ENCODE measurements around the gene TAF6. TPM values are rescaled to one million over a fixed set of nuclear protein-coding genes. Genes with fewer than 3 reads are reported as not detected.

The TAF6 gene
- total and polyA plus RNA-seq, 4 donors: 25.3 to 73.2 (median 44.3) TPM

- H3K9me3 ChIP-seq (ENCODE audit: control insufficient read depth, insufficient read depth, low read length): no peaks in the 10 kb centered on the region
- 23% methylated on average over 2 of the region's 7 CpGs for WGBS (ENCODE audit: insufficient coverage)
These were observed 29.5 kb downstream of the TAF6 start for GRCh38 chr7:100089458-100090196.

DNA sequence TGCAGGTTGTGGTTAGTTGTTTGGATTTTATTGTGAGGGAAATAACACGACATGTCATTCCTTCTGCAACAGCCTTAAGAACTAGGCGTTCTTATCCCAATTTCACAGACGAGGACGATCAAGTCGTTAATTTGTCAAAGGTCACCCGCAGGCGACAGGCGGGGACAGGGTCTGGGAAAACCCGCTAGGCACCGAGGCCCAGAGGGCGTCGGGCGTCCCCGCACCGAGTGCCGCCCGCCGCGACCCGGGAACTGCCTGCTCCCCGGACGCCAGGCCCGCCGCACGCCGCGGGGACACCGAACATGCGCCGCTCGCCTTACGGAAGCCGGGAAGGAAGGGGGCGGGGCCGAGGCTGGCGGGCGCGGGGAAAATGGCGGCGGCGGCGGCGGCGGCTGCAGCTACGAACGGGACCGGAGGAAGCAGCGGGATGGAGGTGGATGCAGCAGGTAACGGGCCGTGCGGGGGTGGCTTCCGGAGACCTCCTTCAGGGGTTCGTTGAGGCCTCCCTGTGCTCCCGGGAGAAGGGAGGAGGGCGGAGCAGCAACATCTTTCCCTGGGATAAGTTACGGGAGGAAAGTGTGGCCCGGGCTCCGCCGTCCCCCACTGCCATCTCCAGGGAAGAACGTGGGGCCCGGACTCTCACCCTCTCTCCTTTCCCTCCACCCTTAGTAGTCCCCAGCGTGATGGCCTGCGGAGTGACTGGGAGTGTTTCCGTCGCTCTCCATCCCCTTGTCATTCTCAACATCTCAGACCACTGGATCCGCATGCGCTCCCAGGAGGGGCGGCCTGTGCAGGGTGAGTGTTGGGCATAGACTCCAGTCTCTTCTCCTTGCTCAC is 30.3 kb downstream of the TAF6 start, which contains the start of gene COPS6:
TSS of gene COPS6 (plus strand) at position 349 of the 837 bp plus-strand sequence. CDS start at position 371, 22 bp downstream.
- under 1% methylated on average over 58 of the region's 68 CpGs for WGBS (ENCODE audit: insufficient coverage)
- DNase-seq (ENCODE audit: low read depth in 4 of 6, low spot score in 6 of 6): peak in 5 of 6 donors; percentile 72 to 95 (median 84)
- Histone ChIP-seq H3K4me1 (ENCODE audit: control insufficient read depth, insufficient read depth, low read length) (peaks cover 17% of the 10 kb centered on the region), H3K4me3 (ENCODE audit: low read depth, low read length) (peak within 1 kb of the TSS; percentile 92), H3K27ac (ENCODE audit: low read depth, low read length) (peak within 1 kb of the TSS; percentile 85), H3K36me3 (ENCODE audit: control insufficient read depth, insufficient read depth, low read length) (peaks cover 28% of the 10 kb centered on the region), H3K9me3 (ENCODE audit: control insufficient read depth, insufficient read depth, low read length) (no peaks in the 10 kb centered on the region), H3K27me3 (ENCODE audit: control insufficient read depth, insufficient read depth, low read length) (no peaks in the 10 kb centered on the region)

More at GRCh38 chr7:100089458-100090196, 29.5 kb downstream of the TAF6 start:
- no peak overlapping the region for H3K27ac ChIP-seq (ENCODE audit: low read depth, low read length)
- no peak for DNase-seq (ENCODE audit: low read depth in 4 of 6, low spot score in 6 of 6)
- H3K36me3 ChIP-seq (ENCODE audit: control insufficient read depth, insufficient read depth, low read length): peaks cover 33% of the 10 kb centered on the region
- no peaks in the 10 kb centered on the region for H3K27me3 ChIP-seq (ENCODE audit: control insufficient read depth, insufficient read depth, low read length)
- peak overlapping the region; percentile 92 for H3K4me3 ChIP-seq (ENCODE audit: low read depth, low read length)
- peaks cover 20% of the 10 kb centered on the region for H3K4me1 ChIP-seq (ENCODE audit: control insufficient read depth, insufficient read depth, low read length)

GRCh38 chr7:100088095-100088620 is 31.0 kb downstream of the TAF6 start:
- DNase-seq (ENCODE audit: low read depth in 4 of 6, low spot score in 6 of 6): no peak
- H3K27ac ChIP-seq (ENCODE audit: low read depth, low read length): peak overlapping the region; percentile 85
- H3K36me3 ChIP-seq (ENCODE audit: control insufficient read depth, insufficient read depth, low read length): peaks cover 22% of the 10 kb centered on the region
- H3K4me3 ChIP-seq (ENCODE audit: low read depth, low read length): peak overlapping the region; percentile 92
- H3K27me3 ChIP-seq (ENCODE audit: control insufficient read depth, insufficient read depth, low read length): no peaks in the 10 kb centered on the region
- no peaks in the 10 kb centered on the region for H3K9me3 ChIP-seq (ENCODE audit: control insufficient read depth, insufficient read depth, low read length)
- peaks cover 12% of the 10 kb centered on the region for H3K4me1 ChIP-seq (ENCODE audit: control insufficient read depth, insufficient read depth, low read length)
- WGBS (ENCODE audit: insufficient coverage): 89% methylated on average over 5 of the region's 11 CpGs

- Histone ChIP-seq H3K4me3 (ENCODE audit: low read depth, low read length) (no peak overlapping the region), H3K27me3 (ENCODE audit: control insufficient read depth, insufficient read depth, low read length) (no peaks in the 10 kb centered on the region), H3K4me1 (ENCODE audit: control insufficient read depth, insufficient read depth, low read length) (peaks cover 17% of the 10 kb centered on the region), H3K36me3 (ENCODE audit: control insufficient read depth, insufficient read depth, low read length) (peaks cover 14% of the 10 kb centered on the region), H3K9me3 (ENCODE audit: control insufficient read depth, insufficient read depth, low read length) (no peaks in the 10 kb centered on the region), H3K27ac (ENCODE audit: low read depth, low read length) (no peak overlapping the region)
- DNase-seq (ENCODE audit: low read depth in 4 of 6, low spot score in 6 of 6): no peak
- 92% methylated on average over 8 of the region's 10 CpGs for WGBS (ENCODE audit: insufficient coverage)
These were observed 32.0 kb downstream of the TAF6 start for GRCh38 chr7:100087055-100087750.

DNA sequence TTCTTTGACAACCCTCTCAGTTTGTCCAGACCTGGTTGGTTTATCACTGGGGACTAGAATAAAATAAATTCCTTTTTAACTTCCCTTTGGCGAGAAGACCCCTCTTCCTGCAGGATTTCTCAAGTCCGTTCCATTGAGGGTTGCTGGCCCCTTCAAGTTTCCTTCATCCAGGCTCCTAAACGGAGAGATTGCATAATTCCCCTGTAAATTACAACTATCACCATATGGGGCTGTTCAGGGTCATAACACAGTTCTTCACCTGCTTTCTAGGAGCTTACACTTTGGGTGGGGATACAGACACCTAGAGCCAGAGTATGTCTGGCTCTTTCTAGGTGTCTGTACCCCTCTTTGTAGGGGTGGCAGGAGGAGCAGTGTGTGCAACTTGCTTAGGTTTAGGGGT is 33.6 kb downstream of the TAF6 start:
- H3K27me3 ChIP-seq (ENCODE audit: control insufficient read depth, insufficient read depth, low read length): no peaks in the 10 kb centered on the region
- no peak overlapping the region for H3K4me3 ChIP-seq (ENCODE audit: low read depth, low read length)
- no peaks in the 10 kb centered on the region for H3K36me3 ChIP-seq (ENCODE audit: control insufficient read depth, insufficient read depth, low read length)
- DNase-seq (ENCODE audit: low read depth in 4 of 6, low spot score in 6 of 6): no peak
- H3K27ac ChIP-seq (ENCODE audit: low read depth, low read length): no peak overlapping the region
- H3K9me3 ChIP-seq (ENCODE audit: control insufficient read depth, insufficient read depth, low read length): no peaks in the 10 kb centered on the region
- H3K4me1 ChIP-seq (ENCODE audit: control insufficient read depth, insufficient read depth, low read length): peaks cover 23% of the 10 kb centered on the region
- 72% methylated on average over 2 of the region's 3 CpGs for WGBS (ENCODE audit: insufficient coverage)

DNA sequence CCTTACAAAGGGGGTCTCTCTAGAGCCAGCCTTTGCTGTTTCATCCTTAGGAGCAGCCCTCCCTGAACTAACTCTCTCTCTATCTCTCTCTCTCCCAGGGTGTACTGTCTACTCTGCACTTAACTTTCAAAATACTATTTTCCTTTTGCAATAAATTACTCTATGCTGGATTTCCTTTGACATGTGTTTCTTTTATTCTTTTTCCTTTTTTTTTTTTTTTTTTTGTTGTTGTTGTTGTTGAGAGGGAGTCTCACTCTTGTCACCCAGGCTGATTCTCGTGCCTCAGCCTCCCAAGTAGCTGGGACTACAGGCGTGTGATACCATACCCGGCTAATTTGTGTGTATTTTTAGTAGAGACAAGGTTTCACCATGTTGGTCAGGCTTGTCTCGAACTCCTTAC is 36.2 kb downstream of the TAF6 start:
- Histone ChIP-seq H3K36me3 (ENCODE audit: control insufficient read depth, insufficient read depth, low read length) (peaks cover 16% of the 10 kb centered on the region), H3K27ac (ENCODE audit: low read depth, low read length) (peak overlapping the region; percentile 81), H3K9me3 (ENCODE audit: control insufficient read depth, insufficient read depth, low read length) (no peaks in the 10 kb centered on the region), H3K27me3 (ENCODE audit: control insufficient read depth, insufficient read depth, low read length) (no peaks in the 10 kb centered on the region), H3K4me1 (ENCODE audit: control insufficient read depth, insufficient read depth, low read length) (peaks cover 26% of the 10 kb centered on the region), H3K4me3 (ENCODE audit: low read depth, low read length) (peak overlapping the region; percentile 79)
- WGBS (ENCODE audit: insufficient coverage): 46% methylated on average over 3 of the region's 4 CpGs
- DNase-seq (ENCODE audit: low read depth in 4 of 6, low spot score in 6 of 6): no peak

- Histone ChIP-seq H3K36me3 (ENCODE audit: control insufficient read depth, insufficient read depth, low read length) (peaks cover 29% of the 10 kb centered on the region), H3K4me1 (ENCODE audit: control insufficient read depth, insufficient read depth, low read length) (peaks cover 25% of the 10 kb centered on the region), H3K27me3 (ENCODE audit: control insufficient read depth, insufficient read depth, low read length) (no peaks in the 10 kb centered on the region), H3K27ac (ENCODE audit: low read depth, low read length) (peak within 1 kb of the TSS; percentile 81), H3K9me3 (ENCODE audit: control insufficient read depth, insufficient read depth, low read length) (no peaks in the 10 kb centered on the region), H3K4me3 (ENCODE audit: low read depth, low read length) (peak within 1 kb of the TSS; percentile 79)
- 0% methylated on average over 55 of the region's 55 CpGs for whole genome bisulfite sequencing (ENCODE audit: insufficient coverage)
- DNase-seq (ENCODE audit: low read depth in 4 of 6, low spot score in 6 of 6): peak; percentile 95 to 100 (median 98)
These were observed 37.5 kb downstream of the TAF6 start, which contains the start of gene ZNF3 for GRCh38 chr7:100081535-100082102. TSS of gene ZNF3 (minus strand) at chr7:100081723. CDS start at chr7:100077357, 4,366 bp downstream.

DNA sequence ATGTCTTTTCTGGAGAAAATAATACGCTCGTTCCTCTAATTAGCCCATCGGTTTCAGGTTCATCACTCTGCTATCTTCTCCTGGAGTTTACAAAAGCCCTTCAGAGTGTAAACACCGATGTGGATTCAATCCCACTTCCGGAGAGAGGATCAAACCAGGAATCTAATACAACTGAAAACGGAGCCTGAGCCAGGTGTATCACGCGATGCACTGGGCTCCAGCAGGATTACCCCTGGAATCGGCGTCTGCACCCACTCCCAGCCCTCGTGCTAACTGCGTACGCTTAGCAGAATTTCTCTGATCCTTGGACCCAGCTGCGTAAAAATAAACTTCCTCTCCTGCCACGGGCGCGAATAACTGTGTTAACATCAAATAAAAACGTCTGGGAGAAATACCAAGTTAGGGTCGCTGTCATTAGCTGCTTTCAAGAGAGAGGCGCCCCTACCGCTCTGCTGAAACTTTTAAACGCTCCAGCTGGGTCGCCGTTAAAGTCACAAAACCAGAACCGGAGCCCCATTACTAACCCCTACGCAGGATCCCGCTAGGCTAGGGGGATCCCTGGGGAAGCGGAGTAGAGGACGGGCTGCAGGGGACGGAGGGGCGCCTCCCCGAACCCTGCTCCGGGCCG is 38.1 kb downstream of the TAF6 start:
- Histone ChIP-seq H3K9me3 (ENCODE audit: control insufficient read depth, insufficient read depth, low read length) (no peaks in the 10 kb centered on the region), H3K4me3 (ENCODE audit: low read depth, low read length) (peak overlapping the region; percentile 79), H3K36me3 (ENCODE audit: control insufficient read depth, insufficient read depth, low read length) (peaks cover 35% of the 10 kb centered on the region), H3K27me3 (ENCODE audit: control insufficient read depth, insufficient read depth, low read length) (no peaks in the 10 kb centered on the region), H3K27ac (ENCODE audit: low read depth, low read length) (peak overlapping the region; percentile 81), H3K4me1 (ENCODE audit: control insufficient read depth, insufficient read depth, low read length) (peaks cover 25% of the 10 kb centered on the region)
- peak in 2 of 6 donors; percentile 28 to 34 for DNase-seq (ENCODE audit: low read depth in 4 of 6, low spot score in 6 of 6)
- under 1% methylated on average over 33 of the region's 34 CpGs for WGBS (ENCODE audit: insufficient coverage)
